Loucy (cell line): ENCODE results near the gene HPDL.

Source experiments
- H2AFZ ChIP-seq: fragments of 200-600 bp; sonication (generic); 2 replicates; pipeline ENCODE4 v1.6.0; 2016; ENCODE audit warnings: antibody characterized with exemption, mild to moderate bottlenecking, low read length, moderate library complexity
- H3F3A ChIP-seq: fragments of 200-600 bp; 2 replicates; pipeline ENCODE4 v1.6.0; 2016; ENCODE audit warnings: antibody characterized with exemption, low read depth, mild to moderate bottlenecking
- H3K27me3 ChIP-seq: fragments of 200-600 bp; sonication (generic); 2 replicates; pipeline ENCODE4 v1.6.1; 2014; ENCODE audit warnings: low read length, mild to moderate bottlenecking; ENCODE audit not compliant: insufficient read depth, poor library complexity, severe bottlenecking
- H3K36me3 ChIP-seq: fragments of 200-600 bp; sonication (generic); 2 replicates; pipeline ENCODE4 v1.6.1; 2016; ENCODE audit warnings: low read length; ENCODE audit not compliant: insufficient read depth
- H3K4me1 ChIP-seq: fragments of 200-600 bp; sonication (generic); 2 replicates; pipeline ENCODE4 v1.5.1; 2014; ENCODE audit warnings: low read length, mild to moderate bottlenecking; ENCODE audit not compliant: insufficient read depth, poor library complexity, severe bottlenecking
- H3K4me2 ChIP-seq: fragments of 200-600 bp; sonication (generic); 2 replicates; pipeline ENCODE4 v1.6.0; 2014; ENCODE audit warnings: antibody characterized with exemption, low read length, low read depth, mild to moderate bottlenecking; ENCODE audit not compliant: poor library complexity, severe bottlenecking
- H3K4me3 ChIP-seq: fragments of 200-600 bp; sonication (generic); 2 replicates; pipeline ENCODE4 v1.5.1; 2014; ENCODE audit warnings: low read length, mild to moderate bottlenecking, mixed read lengths; ENCODE audit not compliant: poor library complexity, severe bottlenecking
- H3K79me2 ChIP-seq: fragments of 200-600 bp; sonication (generic); 2 replicates; pipeline ENCODE4 v1.6.1; 2014; ENCODE audit warnings: low read length; ENCODE audit not compliant: insufficient read depth
- H3K9ac ChIP-seq: fragments of 200-600 bp; sonication (generic); 2 replicates; pipeline ENCODE4 v1.6.0; 2014; ENCODE audit warnings: mild to moderate bottlenecking, low read depth, low read length, moderate library complexity; ENCODE audit not compliant: poor library complexity, severe bottlenecking
- H3K9me2 ChIP-seq: fragments of 200-600 bp; sonication (generic); replicated peaks from 2 replicates; pipeline ENCODE4 v1.6.1; 2016; ENCODE audit warnings: low read depth, low read length, mixed read lengths
- H3K9me3 ChIP-seq: fragments of 200-600 bp; sonication (generic); 2 replicates; pipeline ENCODE4 v1.6.1; 2014; ENCODE audit warnings: mild to moderate bottlenecking, antibody characterized with exemption, low read length, low read depth; ENCODE audit not compliant: insufficient read depth
- H4K20me1 ChIP-seq: fragments of 200-600 bp; sonication (generic); 2 replicates; pipeline ENCODE4 v1.6.0; 2014; ENCODE audit warnings: antibody characterized with exemption, low read length, mild to moderate bottlenecking; ENCODE audit not compliant: insufficient read depth, poor library complexity, severe bottlenecking
- CTCF ChIP-seq: fragments of 200-600 bp; sonication (generic); conservative IDR thresholded peaks from 2 replicates; pipeline ENCODE4 v1.5.1; 2014; ENCODE audit warnings: mild to moderate bottlenecking, antibody characterized with exemption, low read length
- EZH2phosphoT487 ChIP-seq: fragments of 200-600 bp; IDR thresholded peaks from 2 replicates; pipeline ENCODE4 v1.6.1; 2018; ENCODE audit warnings: antibody characterized with exemption, mild to moderate bottlenecking, moderate library complexity, borderline replicate concordance

The HPDL gene

GRCh38 chr1:45364294-45364693 lies 37.6 kb downstream of the HPDL start:
- H3K9me3 ChIP-seq: no peaks in the 10 kb centered on the region
- H3K4me2 ChIP-seq: no peak overlapping the region
- H3K36me3 ChIP-seq: no peaks in the 10 kb centered on the region
- H3K27me3 ChIP-seq: no peaks in the 10 kb centered on the region
- H3K4me1 ChIP-seq: no peaks in the 10 kb centered on the region
- H2AFZ ChIP-seq: no peak overlapping the region
- H3K79me2 ChIP-seq: no peaks in the 10 kb centered on the region
- H3K9ac ChIP-seq: no peak overlapping the region
- H3F3A ChIP-seq: no peaks in the 10 kb centered on the region
- no peak overlapping the region for H3K4me3 ChIP-seq
- H3K9me2 ChIP-seq: no peaks in the 10 kb centered on the region
- no peak for TF ChIP-seq EZH2phosphoT487
- no peak for TF ChIP-seq CTCF
- no peaks in the 10 kb centered on the region for H4K20me1 ChIP-seq

GRCh38 chr1:45365051-45365450 lies 38.4 kb downstream of the HPDL start:
- Histone ChIP-seq H3K4me1 (no peaks in the 10 kb centered on the region), H3K4me3 (no peak overlapping the region), H3K79me2 (no peaks in the 10 kb centered on the region), H3F3A (no peaks in the 10 kb centered on the region), H3K4me2 (no peak overlapping the region), H3K36me3 (no peaks in the 10 kb centered on the region), H2AFZ (no peak overlapping the region), H3K9me2 (no peaks in the 10 kb centered on the region), H3K27me3 (no peaks in the 10 kb centered on the region), H4K20me1 (no peaks in the 10 kb centered on the region), H3K9me3 (no peaks in the 10 kb centered on the region), H3K9ac (no peak overlapping the region)
- no peak for TF ChIP-seq CTCF
- no peak for TF ChIP-seq EZH2phosphoT487

GRCh38 chr1:45370575-45370974 lies 43.9 kb downstream of the HPDL start:
- Histone ChIP-seq H3K4me1 (peaks cover 3% of the 10 kb centered on the region), H3K9ac (no peak overlapping the region), H2AFZ (no peak overlapping the region), H4K20me1 (no peaks in the 10 kb centered on the region), H3K4me2 (no peak overlapping the region), H3K27me3 (no peaks in the 10 kb centered on the region), H3K9me3 (no peaks in the 10 kb centered on the region), H3K36me3 (no peaks in the 10 kb centered on the region), H3K9me2 (no peaks in the 10 kb centered on the region), H3K4me3 (no peak overlapping the region), H3F3A (no peaks in the 10 kb centered on the region), H3K79me2 (no peaks in the 10 kb centered on the region)
- TF ChIP-seq EZH2phosphoT487 (no peak), CTCF (no peak)
